Activated naive CD4-positive, alpha-beta T cell treated with anti-CD3 and anti-CD28 coated beads for 36 hours (primary cell): ENCODE data around the gene SLC25A25. TPM values are rescaled to one million over a fixed set of nuclear protein-coding genes. Genes with fewer than 3 reads are reported as not detected.
"Not testable (repeated sequence)": the region's sequence is repeated elsewhere in the genome, so short reads cannot be mapped to it uniquely, and the experiment has no call there.

ENCODE experiments used
- CTCF ChIA-PET: fragments of 350-600 bp; sonication (Branson Sonifier 250); formaldehyde crosslinking; loops from one replicate; lab custom pipeline; 2021; ENCODE audit warnings: antibody characterized with exemption; lab: Charles Lee
- DNase-seq: peaks from one replicate; pipeline ENCODE4 v3.0.0-alpha.2; 2020
- H3K27ac Mint-ChIP-seq: one replicate; pipeline ENCODE4 v1.8.0; 2021; ENCODE audit warnings: mild to moderate bottlenecking, mixed read lengths
- H3K27me3 Mint-ChIP-seq: one replicate; pipeline ENCODE4 v1.8.0; 2021; ENCODE audit warnings: low read depth, mixed read lengths
- H3K36me3 Mint-ChIP-seq: one replicate; pipeline ENCODE4 v1.8.0; 2021; ENCODE audit warnings: low read depth, mixed read lengths
- H3K4me1 Mint-ChIP-seq: one replicate; pipeline ENCODE4 v1.8.0; 2021; ENCODE audit warnings: low read depth, mixed read lengths
- H3K4me3 Mint-ChIP-seq: one replicate; pipeline ENCODE4 v1.8.0; 2021; ENCODE audit warnings: mild to moderate bottlenecking, moderate library complexity, mixed read lengths
- H3K9me3 Mint-ChIP-seq: one replicate; pipeline ENCODE4 v1.8.0; 2021; ENCODE audit warnings: mixed read lengths
- intact Hi-C: fragments of 100-400 bp; cut with micrococcal nuclease; formaldehyde crosslinking; loops from one replicate; pipeline ENCODE4 v1.15.1; 2023
- total RNA-seq, 2 experiments: library from RNA; stranded (reverse); gene quantifications; one replicate each; pipeline ENCODE4 v1.2.3, GENCODE V29; 2021

The SLC25A25 gene
- 10 to 100 TPM; 12.0 to 12.7 TPM for total RNA-seq

GRCh38 chr9:128067645-128068385 lies at the start of gene SLC25A25:
Gene SLC25A25 (plus strand): TSS chr9:128068232. CDS start chr9:128068320, 88 bp downstream.
- Mint-ChIP-seq H3K9me3 (no peaks in the 10 kb centered on the region), H3K36me3 (peaks cover 6% of the 10 kb centered on the region), H3K4me3 (no peak within 1 kb of the TSS), H3K27me3 (no peaks in the 10 kb centered on the region), H3K4me1 (peaks cover 56% of the 10 kb centered on the region), H3K27ac (peak within 1 kb of the TSS; percentile 86)
- CTCF ChIA-PET = interaction anchor here (0.6 to 1.4 kb wide), 3 partner anchors 17 to 123 kb away, joined by 3 to 4 read pairs (median 3); no protein-coding TSS in a partner anchor
- intact Hi-C loops = loop anchor here (1.0 to 2.0 kb wide), 11 partner anchors 26 to 455 kb away; partner anchors contain the start of genes BBLN, COQ4, ODF2 and STXBP1
- DNase-seq = peak; percentile 100

GRCh38 chr9:128020692-128021091 lies 47.3 kb upstream of the SLC25A25 start:
- DNase-seq = no peak
- Mint-ChIP-seq H3K27me3 (no peaks in the 10 kb centered on the region), H3K9me3 (no peaks in the 10 kb centered on the region), H3K27ac (peak overlapping the region; percentile 46), H3K36me3 (no peaks in the 10 kb centered on the region), H3K4me3 (no peak overlapping the region), H3K4me1 (peaks cover 55% of the 10 kb centered on the region)
- CTCF ChIA-PET = interaction anchor here (0.7 to 3.5 kb wide), 4 partner anchors 10 to 105 kb away, joined by 3 to 21 read pairs (median 4); no protein-coding TSS in a partner anchor
- intact Hi-C loops = no loop called here

- CTCF ChIA-PET = interaction anchor here (0.7 to 3.5 kb wide), 2 partner anchors 14 to 72 kb away, joined by 3 to 21 read pairs; no protein-coding TSS in a partner anchor
- intact Hi-C loops = no loop called here
- DNase-seq = no peak
- Mint-ChIP-seq H3K27ac (peak overlapping the region; percentile 46), H3K36me3 (no peaks in the 10 kb centered on the region), H3K4me3 (no peak overlapping the region), H3K9me3 (no peaks in the 10 kb centered on the region), H3K4me1 (peaks cover 59% of the 10 kb centered on the region), H3K27me3 (no peaks in the 10 kb centered on the region)
Measured at GRCh38 chr9:128021098-128021497, 46.9 kb upstream of the SLC25A25 start.

- peaks cover 76% of the 10 kb centered on the region for H3K4me1 Mint-ChIP-seq
- H3K4me3 Mint-ChIP-seq = no peak overlapping the region
- no peaks in the 10 kb centered on the region for H3K36me3 Mint-ChIP-seq
- CTCF ChIA-PET = interaction anchor here (1.2 to 5.1 kb wide), 2 partner anchors 12 to 81 kb away, joined by 3 to 34 read pairs; no protein-coding TSS in a partner anchor
- intact Hi-C loops = no loop called here
- no peak for DNase-seq
- H3K27ac Mint-ChIP-seq = peak overlapping the region; percentile 21
- no peaks in the 10 kb centered on the region for H3K9me3 Mint-ChIP-seq
- no peaks in the 10 kb centered on the region for H3K27me3 Mint-ChIP-seq
Measured at GRCh38 chr9:128022886-128023285, 45.1 kb upstream of the SLC25A25 start.

- H3K27ac Mint-ChIP-seq = peak overlapping the region; percentile 84
- H3K36me3 Mint-ChIP-seq, H3K27me3 Mint-ChIP-seq, H3K4me3 Mint-ChIP-seq, DNase-seq, H3K9me3 Mint-ChIP-seq, intact Hi-C loops: not testable (repeated sequence)
- CTCF ChIA-PET = interaction anchor here (1.2 to 5.1 kb wide), 4 partner anchors 11 to 82 kb away, joined by 3 to 34 read pairs (median 7); no protein-coding TSS in a partner anchor
- peaks cover 84% of the 10 kb centered on the region for H3K4me1 Mint-ChIP-seq
Measured at GRCh38 chr9:128023671-128024070, 44.4 kb upstream of the SLC25A25 start.

- no peaks in the 10 kb centered on the region for H3K9me3 Mint-ChIP-seq
- intact Hi-C loops = loop anchor here (1.0 kb wide), 1 partner anchor 8 kb away; no protein-coding TSS in a partner anchor
- peaks cover 90% of the 10 kb centered on the region for H3K4me1 Mint-ChIP-seq
- DNase-seq = no peak
- peak overlapping the region; percentile 98 for H3K27ac Mint-ChIP-seq
- H3K36me3 Mint-ChIP-seq = no peaks in the 10 kb centered on the region
- H3K4me3 Mint-ChIP-seq = peak overlapping the region; percentile 80
- CTCF ChIA-PET = interaction anchor here (0.5 to 5.1 kb wide), 5 partner anchors 10 to 133 kb away, joined by 3 to 34 read pairs (median 6); no protein-coding TSS in a partner anchor
- no peaks in the 10 kb centered on the region for H3K27me3 Mint-ChIP-seq
Measured at GRCh38 chr9:128024761-128025308, 43.2 kb upstream of the SLC25A25 start.

GRCh38 chr9:128025736-128026135 lies 42.3 kb upstream of the SLC25A25 start:
- CTCF ChIA-PET = interaction anchor here (0.7 to 5.1 kb wide), 12 partner anchors 9 to 92 kb away, joined by 3 to 34 read pairs (median 6); partner anchors contain the start of gene EEIG1
- no peaks in the 10 kb centered on the region for H3K36me3 Mint-ChIP-seq
- DNase-seq = no peak
- intact Hi-C loops = loop anchor here (1.0 to 2.0 kb wide), 5 partner anchors 8 to 255 kb away; partner anchors contain the start of gene NAIF1
- no peaks in the 10 kb centered on the region for H3K9me3 Mint-ChIP-seq
- H3K27me3 Mint-ChIP-seq = no peaks in the 10 kb centered on the region
- peak overlapping the region; percentile 80 for H3K4me3 Mint-ChIP-seq
- H3K4me1 Mint-ChIP-seq = peaks cover 89% of the 10 kb centered on the region
- H3K27ac Mint-ChIP-seq = peak overlapping the region; percentile 98

GRCh38 chr9:128026255-128026772 lies 41.7 kb upstream of the SLC25A25 start:
- H3K4me3 Mint-ChIP-seq = peak overlapping the region; percentile 80
- intact Hi-C loops = loop anchor here (1.0 to 2.0 kb wide), 4 partner anchors 19 to 256 kb away; partner anchors contain the start of gene NAIF1
- H3K4me1 Mint-ChIP-seq = peaks cover 89% of the 10 kb centered on the region
- peak; percentile 94 for DNase-seq
- H3K27me3 Mint-ChIP-seq = no peaks in the 10 kb centered on the region
- no peaks in the 10 kb centered on the region for H3K36me3 Mint-ChIP-seq
- no peaks in the 10 kb centered on the region for H3K9me3 Mint-ChIP-seq
- H3K27ac Mint-ChIP-seq = peak overlapping the region; percentile 98
- CTCF ChIA-PET = interaction anchor here (0.7 to 5.1 kb wide), 15 partner anchors 9 to 91 kb away, joined by 3 to 34 read pairs (median 6); partner anchors contain the start of gene EEIG1

- peak overlapping the region; percentile 98 for H3K27ac Mint-ChIP-seq
- H3K4me1 Mint-ChIP-seq = peaks cover 90% of the 10 kb centered on the region
- DNase-seq = peak; percentile 80
- H3K9me3 Mint-ChIP-seq = no peaks in the 10 kb centered on the region
- intact Hi-C loops = loop anchor here (1.0 to 2.0 kb wide), 7 partner anchors 20 to 256 kb away; partner anchors contain the start of gene NAIF1
- H3K4me3 Mint-ChIP-seq = peak overlapping the region; percentile 80
- H3K27me3 Mint-ChIP-seq = no peaks in the 10 kb centered on the region
- no peaks in the 10 kb centered on the region for H3K36me3 Mint-ChIP-seq
- CTCF ChIA-PET = interaction anchor here (0.7 to 5.1 kb wide), 22 partner anchors 8 to 120 kb away, joined by 3 to 34 read pairs (median 5); partner anchors contain the start of gene EEIG1
Measured at GRCh38 chr9:128026773-128027541, 41.1 kb upstream of the SLC25A25 start.

GRCh38 chr9:128027705-128028104 lies 40.3 kb upstream of the SLC25A25 start:
- no peak for DNase-seq
- peak overlapping the region; percentile 98 for H3K27ac Mint-ChIP-seq
- intact Hi-C loops = loop anchor here (1.0 to 2.0 kb wide), 5 partner anchors 39 to 257 kb away; partner anchors contain the start of gene NAIF1
- H3K27me3 Mint-ChIP-seq = no peaks in the 10 kb centered on the region
- no peaks in the 10 kb centered on the region for H3K36me3 Mint-ChIP-seq
- H3K9me3 Mint-ChIP-seq = no peaks in the 10 kb centered on the region
- H3K4me3 Mint-ChIP-seq = peak overlapping the region; percentile 63
- CTCF ChIA-PET = interaction anchor here (0.7 to 5.1 kb wide), 15 partner anchors 7 to 121 kb away, joined by 3 to 34 read pairs (median 6); partner anchors contain the start of gene EEIG1
- peaks cover 86% of the 10 kb centered on the region for H3K4me1 Mint-ChIP-seq

GRCh38 chr9:128033609-128034008 lies 34.4 kb upstream of the SLC25A25 start:
- intact Hi-C loops = loop anchor here (1.0 to 2.0 kb wide), 3 partner anchors 8 to 83 kb away; no protein-coding TSS in a partner anchor
- no peak for DNase-seq
- Mint-ChIP-seq H3K4me3 (peak overlapping the region; percentile 50), H3K27ac (peak overlapping the region; percentile 81), H3K9me3 (no peaks in the 10 kb centered on the region), H3K36me3 (no peaks in the 10 kb centered on the region), H3K27me3 (no peaks in the 10 kb centered on the region), H3K4me1 (peaks cover 51% of the 10 kb centered on the region)
- CTCF ChIA-PET = interaction anchor here (0.6 to 10.4 kb wide), 16 partner anchors 9 to 104 kb away, joined by 3 to 212 read pairs (median 16); partner anchors contain the start of genes EEIG1 and PIP5KL1
